SIG-M5 (cell line): ENCODE results near the gene INPP5D.

Experiments used
- DNase-seq: peaks from one replicate; lab custom pipeline; 2025; lab: John Stamatoyannopoulos, UW

Gene INPP5D

GRCh38 chr2:233242231-233242927 lies 182.2 kb downstream of the INPP5D start:
- peak; percentile 89 for DNase-seq

- DNase-seq, result no peak
Measured at GRCh38 chr2:233243348-233243747, 183.2 kb downstream of the INPP5D start.

- no peak for DNase-seq
Measured at GRCh38 chr2:233244818-233245217, 184.7 kb downstream of the INPP5D start.

GRCh38 chr2:233245406-233245805 lies 185.3 kb downstream of the INPP5D start:
- DNase-seq, result no peak

- DNase-seq, result no peak
Measured at GRCh38 chr2:233247116-233247515, 187.0 kb downstream of the INPP5D start.

GRCh38 chr2:233247744-233248143 lies 187.6 kb downstream of the INPP5D start:
- no peak for DNase-seq

- DNase-seq, result peak; percentile 27
Measured at GRCh38 chr2:233248999-233249398, 188.9 kb downstream of the INPP5D start.

GRCh38 chr2:233250568-233250967 lies 190.4 kb downstream of the INPP5D start:
- DNase-seq, result no peak

- no peak for DNase-seq
Measured at GRCh38 chr2:233250985-233251305, 190.8 kb downstream of the INPP5D start.

GRCh38 chr2:233251306-233252116 lies 191.4 kb downstream of the INPP5D start, which contains the start of gene ATG16L1:
ATG16L1 (plus strand) TSS chr2:233251673; CDS start chr2:233251828, 155 bp downstream.
- peak; percentile 87 for DNase-seq

- DNase-seq, result no peak
Measured at GRCh38 chr2:233252227-233252626, 192.1 kb downstream of the INPP5D start.

GRCh38 chr2:233255151-233255550 lies 195.0 kb downstream of the INPP5D start:
- no peak for DNase-seq

GRCh38 chr2:233256048-233256447 lies 195.9 kb downstream of the INPP5D start:
- no peak for DNase-seq
